Tibial artery (tissue), 4 donors: ENCODE measurements around the gene PIH1D1.

Source experiments
- DNase-seq, 2 donors: peaks; one replicate each; pipeline ENCODE4 v3.0.0-alpha.2; 2019
- H3K27ac ChIP-seq, 2 donors: fragments of 200-600 bp; sonication (generic) in 1 of 2; 1 replicate in 1 of 2; 2 replicates in 1 of 2; pipeline ENCODE4 v1.5.1; 2018 to 2019; ENCODE audit warnings: mild to moderate bottlenecking in 1 of 2
- H3K27me3 ChIP-seq, 2 donors: fragments of 200-600 bp; sonication (generic) in 1 of 2; one replicate each; pipeline versions ENCODE4 v1.5.1 to v1.6.0; 2016 to 2019
- H3K36me3 ChIP-seq, 3 donors: fragments of 200-600 bp; sonication (generic) in 2 of 3; one replicate each; pipeline ENCODE4 v1.5.1; 2016 to 2019; ENCODE audit warnings: mild to moderate bottlenecking in 2 of 3
- H3K4me1 ChIP-seq, 4 donors: fragments of 200-600 bp; sonication (generic) in 2 of 4; 1 replicate in 3 of 4; 2 replicates in 1 of 4; pipeline ENCODE4 v1.5.1; 2016 to 2019
- H3K4me3 ChIP-seq, 2 donors: fragments of 200-600 bp; sonication (generic) in 1 of 2; 1 replicate in 1 of 2; 2 replicates in 1 of 2; pipeline ENCODE4 v1.5.1; 2018 to 2019; ENCODE audit warnings: mild to moderate bottlenecking in 2 of 2
- H3K9me3 ChIP-seq, 3 donors: fragments of 200-600 bp; sonication (generic) in 1 of 3; one replicate each; pipeline ENCODE4 v1.5.1; 2016 to 2019
- CTCF ChIP-seq, 2 experiments: fragments of 200-600 bp in 1 of 2; fragments of 450-650 bp in 1 of 2; IDR thresholded peaks; one replicate each; pipeline ENCODE4 v1.5.1; 2017 to 2019; ENCODE audit warnings: antibody characterized with exemption in 2 of 2, mild to moderate bottlenecking in 1 of 2, moderate library complexity in 1 of 2
- intact Hi-C: fragments of 100-400 bp; cut with DNase I; formaldehyde crosslinking; loops from one replicate; pipeline ENCODE4 v1.15.0; 2023; ENCODE audit warnings: low total_unique reads

PIH1D1 gene

DNA sequence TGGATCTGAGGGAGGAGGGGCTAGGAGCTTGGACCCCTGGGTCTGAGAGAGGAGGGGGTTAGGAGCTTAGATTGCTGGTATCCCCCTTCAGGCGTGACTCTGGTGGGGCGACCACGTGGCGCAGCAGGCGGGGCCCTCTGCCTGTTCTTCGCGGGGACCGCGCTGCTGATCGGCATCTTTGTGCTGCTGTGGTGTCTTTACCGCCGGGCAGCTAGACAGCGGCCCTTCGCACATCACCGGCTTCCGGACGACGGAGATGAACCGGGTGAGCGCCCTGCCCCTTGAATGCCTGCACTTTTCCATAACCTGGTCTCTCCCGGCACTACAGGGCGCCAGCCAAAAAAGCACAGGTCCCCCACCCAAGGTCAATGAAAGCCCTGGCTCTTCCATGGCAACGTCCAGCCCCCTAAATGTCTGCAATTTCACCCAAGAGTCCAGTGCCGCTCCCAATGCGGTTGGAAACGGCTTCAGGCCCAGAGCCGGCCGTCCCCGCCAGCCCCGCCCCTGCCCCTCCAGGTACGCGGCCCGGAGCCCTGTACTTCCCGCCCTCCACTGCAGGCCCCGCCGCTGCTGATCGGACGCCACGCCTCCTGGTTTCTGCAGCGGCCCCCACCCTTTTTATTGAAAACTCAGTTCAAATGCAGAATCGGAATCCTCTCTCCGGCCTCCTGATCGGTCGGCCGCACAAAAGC is 23.6 kb downstream of the PIH1D1 start:
- Histone ChIP-seq H3K36me3 (no peaks in the 10 kb centered on the region), H3K4me1 (peaks cover 0 to 29% (median 16%) of the 10 kb centered on the region in 4 donors), H3K27ac (no peak overlapping the region), H3K27me3 (peaks cover 4 to 100% of the 10 kb centered on the region in 2 donors), H3K9me3 (no peaks in the 10 kb centered on the region), H3K4me3 (no peak overlapping the region)
- no peak for TF ChIP-seq CTCF (IDR thresholded peaks at IDR 0.05)
- DNase-seq: no peak
- intact Hi-C loops: no loop called here

- no peaks in the 10 kb centered on the region for H3K36me3 ChIP-seq
- H3K4me3 ChIP-seq: no peak overlapping the region
- intact Hi-C loops: no loop called here
- no peak for DNase-seq
- no peak overlapping the region for H3K27ac ChIP-seq
- peaks cover 0 to 33% (median 22%) of the 10 kb centered on the region in 4 donors for H3K4me1 ChIP-seq
- no peak for TF ChIP-seq CTCF (IDR thresholded peaks at IDR 0.05)
- peaks cover 4 to 100% of the 10 kb centered on the region in 2 donors for H3K27me3 ChIP-seq
- no peaks in the 10 kb centered on the region for H3K9me3 ChIP-seq
Measured at GRCh38 chr19:49427339-49427738, 24.3 kb downstream of the PIH1D1 start.

DNA sequence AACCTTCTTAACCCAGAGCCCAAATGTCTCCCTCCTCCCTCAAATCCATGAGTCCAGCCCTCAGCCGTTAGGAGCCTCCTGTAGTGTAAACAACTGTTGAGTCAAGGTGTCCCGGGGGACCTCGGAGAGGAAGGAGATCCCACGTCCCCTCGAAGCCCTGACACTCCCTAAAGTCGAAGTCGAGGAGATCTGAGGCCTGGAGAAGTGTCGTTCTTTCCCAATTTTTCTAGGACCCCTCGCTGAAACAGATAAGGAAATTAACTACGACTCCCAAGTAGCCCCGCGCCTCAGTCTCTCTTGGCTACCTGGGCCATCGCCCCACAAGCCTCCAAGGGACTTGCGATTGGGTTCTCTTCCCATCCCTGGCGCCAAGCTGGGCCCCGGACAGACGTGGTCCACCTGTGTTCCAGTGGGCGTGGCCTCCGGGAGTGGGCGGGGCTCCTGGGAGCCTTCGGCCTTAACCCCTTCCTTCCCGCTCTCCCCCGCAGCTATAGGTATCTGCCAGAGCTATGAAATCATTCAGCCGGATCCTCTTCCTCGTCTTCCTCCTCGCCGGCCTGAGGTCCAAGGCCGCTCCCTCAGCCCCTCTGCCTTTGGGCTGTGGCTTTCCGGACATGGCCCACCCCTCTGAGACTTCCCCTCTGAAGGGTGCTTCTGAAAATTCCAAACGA is 25.6 kb downstream of the PIH1D1 start:
- DNase-seq: no peak
- Histone ChIP-seq H3K4me1 (peaks cover 0 to 38% (median 30%) of the 10 kb centered on the region in 4 donors), H3K27ac (no peak overlapping the region), H3K27me3 (peaks cover 4 to 100% of the 10 kb centered on the region in 2 donors), H3K4me3 (no peak overlapping the region), H3K9me3 (no peaks in the 10 kb centered on the region), H3K36me3 (no peaks in the 10 kb centered on the region)
- no peak for TF ChIP-seq CTCF (IDR thresholded peaks at IDR 0.05)
- intact Hi-C loops: no loop called here

GRCh38 chr19:49425178-49425577 is 26.4 kb downstream of the PIH1D1 start, which contains the start of gene GFY:
Gene GFY, plus strand, starts transcription at chr19:49425388. Its CDS starts 1,043 bp downstream, at chr19:49426431.
- intact Hi-C loops: no loop called here
- peaks cover 0 to 46% (median 33%) of the 10 kb centered on the region in 4 donors for H3K4me1 ChIP-seq
- no peak for DNase-seq
- H3K27ac ChIP-seq: no peak within 1 kb of the TSS
- no peaks in the 10 kb centered on the region for H3K9me3 ChIP-seq
- H3K27me3 ChIP-seq: peaks cover 4 to 98% of the 10 kb centered on the region in 2 donors
- H3K36me3 ChIP-seq: no peaks in the 10 kb centered on the region
- no peak within 1 kb of the TSS for H3K4me3 ChIP-seq
- no peak for TF ChIP-seq CTCF (IDR thresholded peaks at IDR 0.05)

- Histone ChIP-seq H3K4me3 (no peak overlapping the region), H3K27me3 (peaks cover 4 to 98% of the 10 kb centered on the region in 2 donors), H3K9me3 (no peaks in the 10 kb centered on the region), H3K36me3 (no peaks in the 10 kb centered on the region), H3K4me1 (peaks cover 0 to 45% (median 33%) of the 10 kb centered on the region in 4 donors), H3K27ac (no peak overlapping the region)
- intact Hi-C loops: no loop called here
- DNase-seq: no peak
- no peak for TF ChIP-seq CTCF (IDR thresholded peaks at IDR 0.05)
Measured at GRCh38 chr19:49423985-49424303, 27.7 kb downstream of the PIH1D1 start.
